Esophagus muscularis mucosa (tissue), 4 donors: ENCODE data around the gene ABCC3.

ENCODE experiments used
- CTCF ChIP-seq, 3 experiments: fragments of 200-600 bp in 2 of 3; fragments of 450-650 bp in 1 of 3; sonication (generic) in 2 of 3; IDR thresholded peaks; one replicate each; pipeline ENCODE4 v1.5.1; 2017 to 2019; ENCODE audit warnings: antibody characterized with exemption in 3 of 3, mild to moderate bottlenecking in 2 of 3, moderate library complexity in 1 of 3
- EP300 ChIP-seq: sonication (generic); formaldehyde crosslinking; IDR thresholded peaks from one replicate; pipeline ENCODE4 v1.6.1; 2017; ENCODE audit warnings: antibody characterized with exemption
- POLR2AphosphoS5 ChIP-seq, 2 donors: sonication (generic); formaldehyde crosslinking; IDR thresholded peaks; one replicate each; pipeline ENCODE4 v1.6.1; 2017; ENCODE audit warnings: antibody characterized with exemption in 2 of 2

GRCh38 chr17:50608700-50609379 is 25.8 kb upstream of the ABCC3 start:
- TF ChIP-seq CTCF (IDR thresholded peaks at IDR 0.05) (no peak), POLR2AphosphoS5 (IDR thresholded peaks at IDR 0.05) (no peak), EP300 (no peak)
